ENCODE results near the gene PRKG1. TPM values are rescaled to one million over a fixed set of nuclear protein-coding genes. Genes with fewer than 3 reads are reported as not detected.

The PRKG1 gene
- total RNA-seq, 1 donor: 1.2 TPM

DNA sequence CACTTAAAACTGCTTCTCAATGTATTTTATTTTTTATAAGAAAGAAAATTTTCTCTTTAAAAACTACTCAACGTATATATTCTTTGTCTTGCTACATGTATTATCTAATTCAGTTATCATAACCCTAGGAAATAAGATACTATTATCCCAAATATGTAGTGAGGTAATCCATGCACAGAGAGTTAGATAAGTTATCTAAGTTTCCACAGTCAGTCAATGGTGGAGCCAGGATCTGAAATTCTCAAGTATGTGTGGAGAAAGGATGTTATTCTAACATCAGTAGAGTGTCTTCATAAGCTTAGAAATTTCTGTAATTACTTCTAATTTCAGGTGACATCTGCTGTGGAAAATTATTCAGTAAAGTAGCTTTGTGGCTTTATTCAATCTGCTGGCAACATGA is 385.2 kb downstream of the PRKG1 start:
- Histone ChIP-seq H3K4me3 (ENCODE audit: low read length) (no peak overlapping the region), H3K27me3 (ENCODE audit: insufficient read depth, low read length) (no peaks in the 10 kb centered on the region)

DNA sequence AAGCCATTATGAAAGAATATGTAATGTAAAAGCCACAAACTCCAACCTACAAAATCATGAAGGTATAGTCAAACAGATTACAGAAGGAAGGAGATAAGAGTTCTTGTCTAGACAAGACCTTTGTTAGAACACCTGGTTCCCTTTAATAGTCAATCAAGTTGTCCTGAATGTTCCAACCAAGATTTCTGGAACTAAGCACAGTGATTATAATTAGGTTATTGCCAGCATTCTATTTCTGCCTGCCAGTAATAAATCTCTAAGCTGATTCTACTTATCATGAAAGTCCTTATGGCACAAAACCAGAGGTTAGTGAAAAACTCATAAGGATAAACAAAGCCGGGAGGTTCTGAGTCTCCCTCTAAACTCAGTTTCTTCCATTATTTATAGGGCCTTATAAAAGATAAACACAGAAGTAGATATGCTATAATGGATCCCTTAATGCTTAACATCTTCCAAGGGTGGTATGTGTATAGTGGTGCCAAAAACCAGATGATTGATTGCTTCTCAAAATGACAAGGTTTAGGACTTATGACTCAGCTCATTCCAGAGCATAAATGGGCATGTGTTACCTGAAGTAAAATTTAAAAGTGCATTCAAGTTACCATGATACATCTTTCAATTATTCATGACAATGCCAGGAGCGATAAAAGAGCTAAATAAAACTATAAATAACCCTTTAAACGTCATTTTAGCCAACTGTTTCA is 387.9 kb downstream of the PRKG1 start:
- Histone ChIP-seq H3K4me3 (ENCODE audit: low read length) (no peak overlapping the region), H3K27me3 (ENCODE audit: insufficient read depth, low read length) (no peaks in the 10 kb centered on the region), H3K9me3 (ENCODE audit: low read depth, low read length) (no peaks in the 10 kb centered on the region), H3K4me1 (ENCODE audit: insufficient read depth, low read length) (no peaks in the 10 kb centered on the region)

More for the DNA sequence above, 385.2 kb downstream of the PRKG1 start:
- H3K4me1 ChIP-seq (ENCODE audit: insufficient read depth, low read length): no peaks in the 10 kb centered on the region
- H3K9me3 ChIP-seq (ENCODE audit: low read depth, low read length): no peaks in the 10 kb centered on the region

DNA sequence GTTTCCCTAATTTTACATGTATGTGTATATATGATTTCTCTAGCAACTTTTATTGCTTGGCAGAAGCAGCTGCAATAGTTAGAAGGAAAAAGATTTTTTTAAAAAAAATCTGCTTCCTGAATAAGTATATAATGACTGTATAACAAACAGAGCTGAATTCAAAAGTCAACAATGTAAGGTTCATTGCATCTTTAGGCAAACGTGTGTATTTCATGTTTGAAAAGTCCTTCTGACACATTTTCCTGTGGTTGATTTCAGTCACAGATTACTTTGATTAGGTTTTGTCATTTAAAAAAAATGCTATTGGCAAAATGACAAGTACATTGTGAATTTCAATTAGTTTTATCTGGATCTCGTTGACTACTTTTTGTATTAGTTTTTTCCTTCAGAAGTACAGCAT is 394.1 kb downstream of the PRKG1 start:
- H3K4me3 ChIP-seq (ENCODE audit: low read length): no peak overlapping the region
- H3K4me1 ChIP-seq (ENCODE audit: insufficient read depth, low read length): no peaks in the 10 kb centered on the region
- no peaks in the 10 kb centered on the region for H3K9me3 ChIP-seq (ENCODE audit: low read depth, low read length)
- no peaks in the 10 kb centered on the region for H3K27me3 ChIP-seq (ENCODE audit: insufficient read depth, low read length)

DNA sequence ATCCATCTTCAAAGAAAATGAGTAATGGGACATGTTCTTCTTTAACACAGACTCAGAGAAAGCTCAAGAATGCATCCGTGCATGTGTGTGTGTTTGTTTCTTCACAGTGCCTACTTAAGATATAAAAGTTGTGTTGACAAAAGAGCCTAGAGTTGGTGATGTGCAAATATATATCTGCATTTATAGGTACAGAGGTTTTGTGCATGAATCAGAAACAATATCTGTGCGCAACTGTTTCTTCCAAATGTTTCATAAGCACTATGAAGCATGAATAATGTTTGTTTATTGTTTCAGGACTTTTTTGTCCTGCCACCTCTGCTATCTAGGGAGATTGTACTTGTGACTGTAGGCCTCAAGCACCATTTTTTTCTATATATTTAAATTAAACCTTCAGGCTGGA is 395.4 kb downstream of the PRKG1 start:
- Histone ChIP-seq H3K9me3 (ENCODE audit: low read depth, low read length) (no peaks in the 10 kb centered on the region), H3K27me3 (ENCODE audit: insufficient read depth, low read length) (no peaks in the 10 kb centered on the region), H3K4me3 (ENCODE audit: low read length) (no peak overlapping the region), H3K4me1 (ENCODE audit: insufficient read depth, low read length) (no peaks in the 10 kb centered on the region)

DNA sequence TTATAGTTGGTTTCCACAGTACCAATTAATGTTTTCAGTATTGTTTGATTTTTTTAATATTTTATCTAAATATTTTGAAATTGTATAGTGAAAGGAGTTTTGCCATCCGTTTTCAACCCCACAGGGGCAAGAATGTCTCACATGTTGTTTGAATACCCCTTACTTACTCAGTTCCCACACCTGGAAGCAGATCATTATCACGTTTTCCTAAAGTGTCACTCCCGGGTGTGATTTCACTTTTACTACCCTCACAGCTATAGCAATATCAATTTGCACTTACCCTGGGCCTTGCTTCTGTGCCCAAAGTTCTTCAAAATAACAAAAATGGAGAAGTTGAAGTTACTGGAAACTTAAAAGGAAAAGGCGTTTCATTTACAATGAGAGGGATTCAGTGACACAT is 397.0 kb downstream of the PRKG1 start:
- Histone ChIP-seq H3K4me3 (ENCODE audit: low read length) (no peak overlapping the region), H3K4me1 (ENCODE audit: insufficient read depth, low read length) (no peaks in the 10 kb centered on the region), H3K9me3 (ENCODE audit: low read depth, low read length) (no peaks in the 10 kb centered on the region), H3K27me3 (ENCODE audit: insufficient read depth, low read length) (no peaks in the 10 kb centered on the region)

DNA sequence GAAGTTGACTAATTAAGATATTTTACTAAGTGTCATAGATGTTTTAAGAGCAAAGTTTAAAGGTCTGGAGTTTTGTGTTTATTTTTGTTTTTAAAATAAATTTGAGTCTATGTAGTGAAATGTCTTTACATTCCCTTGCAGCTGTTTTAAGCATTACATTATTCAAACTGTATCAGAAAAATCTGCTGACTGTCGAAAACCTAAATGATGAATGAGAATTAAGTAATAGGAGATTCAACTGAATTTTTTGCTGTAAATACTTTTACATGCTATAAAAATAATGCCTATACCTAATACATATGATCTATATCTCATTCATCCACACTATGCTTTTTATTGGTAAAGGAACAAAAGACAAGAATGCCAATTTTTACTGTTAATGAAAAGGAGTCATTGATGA is 397.9 kb downstream of the PRKG1 start:
- Histone ChIP-seq H3K4me3 (ENCODE audit: low read length) (no peak overlapping the region), H3K27me3 (ENCODE audit: insufficient read depth, low read length) (no peaks in the 10 kb centered on the region), H3K4me1 (ENCODE audit: insufficient read depth, low read length) (no peaks in the 10 kb centered on the region), H3K9me3 (ENCODE audit: low read depth, low read length) (no peaks in the 10 kb centered on the region)

DNA sequence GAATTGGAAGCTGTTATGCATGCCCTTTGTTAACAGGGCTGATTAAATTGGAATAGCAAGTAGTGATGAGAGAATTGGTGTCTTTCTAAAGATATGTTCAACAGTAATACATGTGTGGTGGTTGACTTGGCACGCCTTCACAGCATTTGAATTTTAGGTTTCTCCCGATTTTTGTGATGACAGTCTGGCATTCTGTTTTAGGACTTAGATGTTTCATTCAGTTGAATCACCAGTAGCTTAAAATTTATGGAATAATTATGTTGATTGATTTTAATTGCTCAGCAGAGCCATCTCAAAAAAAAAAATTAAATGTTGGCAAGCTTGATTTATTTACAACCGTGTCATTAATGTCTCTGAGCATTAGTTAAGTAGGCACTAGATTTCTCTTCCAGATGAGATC is 405.4 kb downstream of the PRKG1 start:
- Histone ChIP-seq H3K4me3 (ENCODE audit: low read length) (no peak overlapping the region), H3K9me3 (ENCODE audit: low read depth, low read length) (no peaks in the 10 kb centered on the region), H3K27me3 (ENCODE audit: insufficient read depth, low read length) (no peaks in the 10 kb centered on the region), H3K4me1 (ENCODE audit: insufficient read depth, low read length) (no peaks in the 10 kb centered on the region)

DNA sequence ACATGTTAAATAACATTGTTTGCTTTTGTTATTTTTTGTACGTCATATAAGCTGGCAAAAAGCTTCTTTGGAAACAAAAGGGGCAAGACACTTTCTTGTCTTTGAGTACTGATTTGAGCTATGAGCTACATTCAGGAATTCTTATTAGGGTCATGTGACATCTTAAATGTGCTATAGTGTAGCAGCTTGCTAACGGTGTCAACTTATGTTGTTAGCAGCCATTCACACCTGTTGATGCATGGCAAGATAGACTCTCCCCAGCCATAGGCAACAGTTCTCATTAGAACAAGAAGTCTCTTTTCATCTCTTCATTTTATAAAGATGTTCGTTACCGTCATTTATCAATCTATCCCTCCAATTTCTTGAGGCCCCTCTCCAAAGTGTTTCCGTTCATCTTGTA is 411.4 kb downstream of the PRKG1 start:
- H3K9me3 ChIP-seq (ENCODE audit: low read depth, low read length): no peaks in the 10 kb centered on the region
- H3K4me1 ChIP-seq (ENCODE audit: insufficient read depth, low read length): no peaks in the 10 kb centered on the region
- no peaks in the 10 kb centered on the region for H3K27me3 ChIP-seq (ENCODE audit: insufficient read depth, low read length)
- H3K4me3 ChIP-seq (ENCODE audit: low read length): no peak overlapping the region

DNA sequence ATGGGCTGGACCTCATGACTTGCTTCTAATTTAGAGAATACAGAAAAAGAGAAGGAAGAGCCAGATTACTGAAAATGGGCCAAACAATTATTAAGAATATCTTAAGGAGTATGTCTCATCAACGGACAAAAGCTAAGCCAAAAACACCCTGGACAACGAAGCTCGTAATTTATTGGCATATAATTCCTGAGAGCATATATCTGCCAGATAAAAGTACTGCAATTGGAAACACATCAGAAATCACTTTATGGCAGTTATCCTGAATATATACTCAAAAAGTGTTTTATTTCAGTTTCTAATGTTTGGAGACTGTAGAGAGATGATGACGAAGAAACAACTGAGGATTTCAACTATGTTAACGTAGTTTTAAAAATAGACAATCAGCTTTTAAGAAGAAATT is 413.3 kb downstream of the PRKG1 start:
- Histone ChIP-seq H3K4me1 (ENCODE audit: insufficient read depth, low read length) (no peaks in the 10 kb centered on the region), H3K9me3 (ENCODE audit: low read depth, low read length) (no peaks in the 10 kb centered on the region), H3K27me3 (ENCODE audit: insufficient read depth, low read length) (no peaks in the 10 kb centered on the region), H3K4me3 (ENCODE audit: low read length) (no peak overlapping the region)

DNA sequence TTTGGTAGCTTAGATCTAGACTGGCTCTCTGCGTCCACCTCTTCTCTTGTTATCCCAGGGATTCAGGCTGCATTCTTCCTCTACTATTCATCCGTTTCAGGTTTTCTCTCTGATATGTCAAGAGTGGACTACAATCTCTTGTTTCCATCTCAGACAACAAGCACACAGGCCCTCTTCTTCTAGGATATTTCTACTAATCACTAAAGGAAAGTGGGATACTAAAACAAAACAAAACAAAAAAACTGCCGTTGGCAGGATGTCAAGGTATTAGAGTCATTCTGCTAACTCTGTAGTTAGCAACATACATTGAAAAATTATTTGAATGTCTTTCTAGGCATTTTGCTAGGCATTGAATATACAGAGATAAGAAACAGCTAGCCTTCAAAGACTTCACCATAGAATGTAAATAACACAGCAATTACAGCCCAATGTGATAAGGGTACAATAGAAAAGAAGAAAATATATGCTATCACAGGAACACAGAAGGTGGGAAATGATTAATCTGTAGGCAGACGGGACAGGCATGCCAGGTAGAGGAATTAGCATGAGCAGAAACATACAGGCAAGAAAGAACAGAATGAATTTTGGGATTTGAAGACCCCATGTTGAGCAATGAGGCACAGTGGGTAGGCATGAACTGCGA is 414.6 kb downstream of the PRKG1 start:
- H3K9me3 ChIP-seq (ENCODE audit: low read depth, low read length): no peaks in the 10 kb centered on the region
- no peaks in the 10 kb centered on the region for H3K4me1 ChIP-seq (ENCODE audit: insufficient read depth, low read length)
- no peak overlapping the region for H3K4me3 ChIP-seq (ENCODE audit: low read length)
- no peaks in the 10 kb centered on the region for H3K27me3 ChIP-seq (ENCODE audit: insufficient read depth, low read length)

DNA sequence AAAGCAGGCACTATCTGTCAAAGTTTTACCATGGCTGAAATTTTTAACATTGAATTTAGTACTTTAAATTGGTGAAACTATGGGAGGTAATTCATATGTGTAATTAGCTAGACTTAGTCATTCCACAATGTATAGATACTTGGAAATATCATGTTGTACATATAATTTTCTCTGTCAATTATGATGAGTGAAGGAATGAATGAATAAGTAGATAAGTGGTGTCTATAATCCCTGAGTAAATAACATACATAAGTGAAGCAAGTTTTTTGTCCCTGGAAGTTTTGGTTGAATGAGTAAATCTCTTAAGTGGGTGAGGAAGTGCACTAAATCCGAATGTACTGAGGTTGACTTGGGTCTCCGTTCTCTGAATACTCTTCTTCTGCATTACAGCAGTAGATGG is 424.1 kb downstream of the PRKG1 start:
- no peak overlapping the region for H3K4me3 ChIP-seq (ENCODE audit: low read length)
- no peaks in the 10 kb centered on the region for H3K9me3 ChIP-seq (ENCODE audit: low read depth, low read length)
- H3K4me1 ChIP-seq (ENCODE audit: insufficient read depth, low read length): no peaks in the 10 kb centered on the region
- H3K27me3 ChIP-seq (ENCODE audit: insufficient read depth, low read length): no peaks in the 10 kb centered on the region

DNA sequence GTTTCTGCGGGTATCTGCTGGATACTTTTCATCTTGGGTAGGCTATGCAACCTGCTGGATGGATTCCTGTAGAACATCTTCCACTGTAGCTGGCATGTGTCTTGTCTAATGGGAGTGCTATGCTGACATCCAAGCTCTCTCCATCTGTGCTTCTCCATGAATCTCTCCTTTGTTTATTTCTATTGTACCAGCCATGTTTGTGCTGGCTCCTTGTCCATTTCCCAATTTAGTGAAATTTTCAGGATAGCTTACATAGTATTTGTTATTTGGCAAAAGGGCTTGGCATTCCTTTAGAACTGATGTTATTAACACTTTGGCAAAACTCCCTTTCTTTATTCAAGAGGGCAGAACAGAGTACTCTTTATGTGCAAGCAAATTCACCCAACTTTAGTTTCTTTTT is 427.1 kb downstream of the PRKG1 start:
- Histone ChIP-seq H3K27me3 (ENCODE audit: insufficient read depth, low read length) (no peaks in the 10 kb centered on the region), H3K4me1 (ENCODE audit: insufficient read depth, low read length) (no peaks in the 10 kb centered on the region), H3K4me3 (ENCODE audit: low read length) (no peak overlapping the region), H3K9me3 (ENCODE audit: low read depth, low read length) (no peaks in the 10 kb centered on the region)

DNA sequence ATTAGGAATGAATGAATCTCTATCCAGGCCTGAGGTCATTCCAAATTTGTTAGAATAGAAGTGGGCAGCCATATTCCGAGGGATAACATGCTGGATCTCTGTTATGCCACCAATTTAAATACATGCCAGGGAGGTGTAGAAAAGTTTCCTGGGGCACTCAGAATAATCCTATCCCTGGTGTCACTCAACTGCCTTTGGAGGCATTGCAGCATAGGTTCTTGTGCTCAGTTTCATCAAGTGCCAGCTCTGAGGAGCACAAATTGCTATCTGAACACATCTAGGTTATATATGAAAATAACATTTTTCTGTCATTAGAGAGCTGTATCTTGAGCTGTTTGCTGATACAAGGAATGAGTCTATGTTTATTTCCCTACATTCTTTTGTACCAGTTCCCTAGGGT is 427.8 kb downstream of the PRKG1 start:
- H3K27me3 ChIP-seq (ENCODE audit: insufficient read depth, low read length): no peaks in the 10 kb centered on the region
- no peaks in the 10 kb centered on the region for H3K4me1 ChIP-seq (ENCODE audit: insufficient read depth, low read length)
- H3K4me3 ChIP-seq (ENCODE audit: low read length): no peak overlapping the region
- no peaks in the 10 kb centered on the region for H3K9me3 ChIP-seq (ENCODE audit: low read depth, low read length)

DNA sequence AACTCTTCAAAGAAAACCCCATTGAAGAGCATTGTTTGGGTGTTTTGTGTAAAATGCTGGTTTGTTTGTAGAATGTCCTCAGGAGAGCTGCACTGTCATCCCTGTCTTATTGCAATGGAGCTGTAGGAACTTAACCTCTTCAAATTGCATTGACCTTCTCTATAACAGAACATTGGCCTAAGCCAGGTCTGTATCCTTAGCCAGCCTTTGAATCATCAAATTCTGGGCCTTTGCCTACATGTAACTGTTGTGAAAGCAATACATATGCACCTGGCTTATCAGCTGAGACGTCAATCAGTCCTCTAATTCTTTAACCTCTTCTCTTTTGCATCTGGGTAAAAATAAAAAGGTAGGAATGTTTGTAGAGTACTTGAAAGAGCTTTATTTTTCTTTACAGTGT is 429.1 kb downstream of the PRKG1 start:
- H3K9me3 ChIP-seq (ENCODE audit: low read depth, low read length): no peaks in the 10 kb centered on the region
- H3K4me1 ChIP-seq (ENCODE audit: insufficient read depth, low read length): no peaks in the 10 kb centered on the region
- no peaks in the 10 kb centered on the region for H3K27me3 ChIP-seq (ENCODE audit: insufficient read depth, low read length)
- H3K4me3 ChIP-seq (ENCODE audit: low read length): no peak overlapping the region

DNA sequence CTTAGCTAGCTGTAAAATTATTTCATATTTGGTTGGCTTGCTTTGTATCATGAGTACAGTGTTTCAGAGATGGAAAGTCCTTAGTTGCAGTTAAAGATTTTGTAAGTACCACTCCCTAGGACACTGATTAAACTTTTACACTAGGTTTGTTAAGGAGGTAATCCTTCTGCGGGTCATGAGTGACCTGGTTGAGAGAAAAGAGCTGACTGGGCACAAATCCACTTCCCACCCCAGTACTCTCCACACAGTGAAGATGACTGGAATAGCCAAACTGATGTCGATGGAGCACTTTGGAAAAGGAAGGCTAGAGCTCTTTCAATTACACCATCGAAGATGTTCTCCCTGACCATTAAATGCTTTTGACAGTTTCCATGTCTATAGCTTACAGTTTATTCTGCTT is 433.2 kb downstream of the PRKG1 start:
- Histone ChIP-seq H3K9me3 (ENCODE audit: low read depth, low read length) (no peaks in the 10 kb centered on the region), H3K27me3 (ENCODE audit: insufficient read depth, low read length) (no peaks in the 10 kb centered on the region), H3K4me3 (ENCODE audit: low read length) (no peak overlapping the region), H3K4me1 (ENCODE audit: insufficient read depth, low read length) (no peaks in the 10 kb centered on the region)

DNA sequence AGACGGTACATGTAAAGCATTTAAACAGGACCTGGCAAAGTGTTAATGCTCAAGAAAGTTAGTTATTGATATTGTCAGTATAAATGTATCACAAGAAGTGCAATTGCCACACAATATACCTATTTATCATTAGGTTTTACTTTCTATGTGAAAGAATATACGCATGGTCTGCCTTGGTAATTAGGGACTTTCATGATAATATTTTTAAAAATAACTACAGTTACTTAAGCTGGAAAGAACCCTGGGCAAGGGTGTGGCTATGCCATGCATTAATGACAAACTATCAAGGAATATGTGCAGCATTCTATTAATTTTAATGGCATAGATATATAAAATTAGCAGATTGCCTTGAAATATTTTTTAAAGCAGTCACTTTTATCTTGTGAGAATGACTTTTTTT is 433.9 kb downstream of the PRKG1 start:
- Histone ChIP-seq H3K4me1 (ENCODE audit: insufficient read depth, low read length) (no peaks in the 10 kb centered on the region), H3K27me3 (ENCODE audit: insufficient read depth, low read length) (no peaks in the 10 kb centered on the region), H3K4me3 (ENCODE audit: low read length) (no peak overlapping the region), H3K9me3 (ENCODE audit: low read depth, low read length) (no peaks in the 10 kb centered on the region)
